ENCODE results near the gene EXOC4. TPM values are rescaled to one million over a fixed set of nuclear protein-coding genes. Genes with fewer than 3 reads are reported as not detected.

The EXOC4 gene
- total RNA-seq, 3 donors from 2014 or later: 23.9 to 30.4 (median 26.0) TPM

DNA sequence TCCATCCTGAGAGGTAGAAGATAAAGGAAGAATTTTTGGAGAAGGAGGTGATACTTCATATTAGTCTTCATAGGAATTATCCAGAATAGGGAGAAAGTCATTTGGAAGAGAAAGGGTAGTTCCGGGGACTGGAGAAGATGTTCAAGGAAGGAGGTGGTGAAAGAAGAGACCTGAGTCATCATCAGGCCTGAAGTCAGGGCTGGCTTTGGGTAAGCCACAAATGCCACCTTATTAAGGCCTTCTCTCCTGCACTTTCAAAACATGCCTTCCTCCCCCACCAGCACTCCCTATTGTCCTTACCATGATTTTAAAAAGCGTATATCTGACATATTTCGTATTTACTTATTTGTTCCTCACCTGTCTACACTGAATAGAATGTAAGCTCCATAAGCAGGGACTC lies 762.1 kb downstream of the EXOC4 start:
- H3K4me3 Mint-ChIP-seq: no peak overlapping the region
- H3K4me1 Mint-ChIP-seq (ENCODE audit: low read depth): no peaks in the 10 kb centered on the region
- no peak for ATAC-seq
- no peaks in the 10 kb centered on the region for H3K9me3 Mint-ChIP-seq
- DNase-seq: no peak
- H3K36me3 Mint-ChIP-seq (ENCODE audit: insufficient read depth): peaks cover 24% of the 10 kb centered on the region
- H3K27me3 Mint-ChIP-seq (ENCODE audit: low read depth): no peaks in the 10 kb centered on the region

GRCh38 chr7:134016223-134016941 lies 763.5 kb downstream of the EXOC4 start:
- Mint-ChIP-seq H3K9me3 (no peaks in the 10 kb centered on the region), H3K4me3 (no peak overlapping the region), H3K36me3 (ENCODE audit: insufficient read depth) (peaks cover 16% of the 10 kb centered on the region), H3K4me1 (ENCODE audit: low read depth) (no peaks in the 10 kb centered on the region), H3K27me3 (ENCODE audit: low read depth) (no peaks in the 10 kb centered on the region)
- DNase-seq: no peak
- ATAC-seq: no peak

- H3K27me3 Mint-ChIP-seq (ENCODE audit: low read depth): no peaks in the 10 kb centered on the region
- no peaks in the 10 kb centered on the region for H3K4me1 Mint-ChIP-seq (ENCODE audit: low read depth)
- H3K36me3 Mint-ChIP-seq (ENCODE audit: insufficient read depth): peaks cover 13% of the 10 kb centered on the region
- no peak for ATAC-seq
- H3K9me3 Mint-ChIP-seq: no peaks in the 10 kb centered on the region
- H3K4me3 Mint-ChIP-seq: no peak overlapping the region
- no peak for DNase-seq
Measured at GRCh38 chr7:134016942-134017303, 764.0 kb downstream of the EXOC4 start.

DNA sequence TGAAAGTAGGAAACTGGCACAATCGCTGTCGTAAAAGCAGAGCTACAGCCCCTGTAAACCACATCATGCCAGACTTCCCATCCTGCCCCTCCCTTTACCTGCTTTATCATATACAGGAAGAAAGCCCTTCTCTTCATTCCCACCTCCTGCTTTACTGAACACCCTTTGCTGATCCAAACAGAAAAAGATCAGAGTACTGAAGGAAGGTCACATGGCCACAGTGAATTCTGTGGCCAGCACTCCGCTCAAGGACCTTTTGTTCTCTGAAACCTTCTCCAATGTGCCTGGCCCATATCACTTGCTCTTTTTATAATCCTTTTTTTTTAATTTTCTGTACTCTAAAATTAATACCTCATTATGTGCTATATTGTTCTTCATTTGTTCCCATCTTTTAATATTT lies 765.4 kb downstream of the EXOC4 start:
- Mint-ChIP-seq H3K4me1 (ENCODE audit: low read depth) (no peaks in the 10 kb centered on the region), H3K27me3 (ENCODE audit: low read depth) (no peaks in the 10 kb centered on the region), H3K36me3 (ENCODE audit: insufficient read depth) (peaks cover 10% of the 10 kb centered on the region), H3K4me3 (no peak overlapping the region), H3K9me3 (no peaks in the 10 kb centered on the region)
- DNase-seq (no peak), ATAC-seq (no peak)

- H3K27me3 Mint-ChIP-seq (ENCODE audit: low read depth): no peaks in the 10 kb centered on the region
- DNase-seq (no peak), ATAC-seq (no peak)
- H3K36me3 Mint-ChIP-seq (ENCODE audit: insufficient read depth): peaks cover 10% of the 10 kb centered on the region
- no peaks in the 10 kb centered on the region for H3K9me3 Mint-ChIP-seq
- no peaks in the 10 kb centered on the region for H3K4me1 Mint-ChIP-seq (ENCODE audit: low read depth)
- no peak overlapping the region for H3K4me3 Mint-ChIP-seq
Measured at GRCh38 chr7:134019251-134019650, 766.4 kb downstream of the EXOC4 start.

- no peaks in the 10 kb centered on the region for H3K27me3 Mint-ChIP-seq (ENCODE audit: low read depth)
- ATAC-seq: no peak
- H3K36me3 Mint-ChIP-seq (ENCODE audit: insufficient read depth): peaks cover 16% of the 10 kb centered on the region
- no peak for DNase-seq
- H3K4me3 Mint-ChIP-seq: no peak overlapping the region
- H3K9me3 Mint-ChIP-seq: no peaks in the 10 kb centered on the region
- H3K4me1 Mint-ChIP-seq (ENCODE audit: low read depth): no peaks in the 10 kb centered on the region
Measured at GRCh38 chr7:134021836-134022235, 769.0 kb downstream of the EXOC4 start.

GRCh38 chr7:134022286-134022911 lies 769.5 kb downstream of the EXOC4 start:
- no peak for DNase-seq
- Mint-ChIP-seq H3K27me3 (ENCODE audit: low read depth) (no peaks in the 10 kb centered on the region), H3K9me3 (no peaks in the 10 kb centered on the region), H3K4me1 (ENCODE audit: low read depth) (no peaks in the 10 kb centered on the region), H3K36me3 (ENCODE audit: insufficient read depth) (peaks cover 15% of the 10 kb centered on the region), H3K4me3 (no peak overlapping the region)
- no peak for ATAC-seq

- no peak overlapping the region for H3K4me3 Mint-ChIP-seq
- no peaks in the 10 kb centered on the region for H3K4me1 Mint-ChIP-seq (ENCODE audit: low read depth)
- peaks cover 10% of the 10 kb centered on the region for H3K36me3 Mint-ChIP-seq (ENCODE audit: insufficient read depth)
- ATAC-seq: no peak
- DNase-seq: no peak
- H3K9me3 Mint-ChIP-seq: no peaks in the 10 kb centered on the region
- H3K27me3 Mint-ChIP-seq (ENCODE audit: low read depth): no peaks in the 10 kb centered on the region
Measured at GRCh38 chr7:134024739-134025138, 771.9 kb downstream of the EXOC4 start.

GRCh38 chr7:134028853-134029252 lies 776.0 kb downstream of the EXOC4 start:
- peaks cover 14% of the 10 kb centered on the region for H3K36me3 Mint-ChIP-seq (ENCODE audit: insufficient read depth)
- H3K4me3 Mint-ChIP-seq: no peak overlapping the region
- peaks cover 10% of the 10 kb centered on the region for H3K4me1 Mint-ChIP-seq (ENCODE audit: low read depth)
- no peaks in the 10 kb centered on the region for H3K9me3 Mint-ChIP-seq
- DNase-seq: no peak
- no peaks in the 10 kb centered on the region for H3K27me3 Mint-ChIP-seq (ENCODE audit: low read depth)
- ATAC-seq: no peak

GRCh38 chr7:134029743-134030142 lies 776.9 kb downstream of the EXOC4 start:
- no peak for DNase-seq
- Mint-ChIP-seq H3K27me3 (ENCODE audit: low read depth) (no peaks in the 10 kb centered on the region), H3K36me3 (ENCODE audit: insufficient read depth) (peaks cover 15% of the 10 kb centered on the region), H3K9me3 (no peaks in the 10 kb centered on the region), H3K4me3 (no peak overlapping the region), H3K4me1 (ENCODE audit: low read depth) (peaks cover 10% of the 10 kb centered on the region)
- ATAC-seq: no peak

DNA sequence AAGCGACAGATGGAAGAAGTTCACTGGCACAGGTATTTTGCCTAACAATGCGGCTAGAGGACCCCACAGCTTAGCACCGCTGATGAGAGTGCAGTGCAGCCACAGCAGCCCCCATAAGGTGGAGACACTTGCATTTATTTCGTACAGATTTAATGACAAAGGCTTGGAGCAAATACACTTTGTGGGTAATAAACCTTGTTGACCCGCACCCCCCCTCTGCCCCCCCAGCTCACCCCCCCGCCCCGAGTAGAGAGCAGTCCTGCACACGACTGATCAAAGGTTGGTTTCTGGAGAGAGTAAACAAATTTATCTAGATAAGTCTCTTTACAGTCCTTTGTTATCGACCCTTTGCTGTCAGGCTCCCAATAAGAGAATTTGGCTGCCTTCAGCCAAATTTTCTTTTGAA lies 777.6 kb downstream of the EXOC4 start:
- H3K9me3 Mint-ChIP-seq: no peaks in the 10 kb centered on the region
- no peaks in the 10 kb centered on the region for H3K27me3 Mint-ChIP-seq (ENCODE audit: low read depth)
- peaks cover 10% of the 10 kb centered on the region for H3K4me1 Mint-ChIP-seq (ENCODE audit: low read depth)
- ATAC-seq (no peak), DNase-seq (no peak)
- H3K36me3 Mint-ChIP-seq (ENCODE audit: insufficient read depth): peaks cover 15% of the 10 kb centered on the region
- no peak overlapping the region for H3K4me3 Mint-ChIP-seq

GRCh38 chr7:134031835-134032617 lies 779.1 kb downstream of the EXOC4 start:
- DNase-seq (no peak), ATAC-seq (no peak)
- no peak overlapping the region for H3K4me3 Mint-ChIP-seq
- H3K27me3 Mint-ChIP-seq (ENCODE audit: low read depth): no peaks in the 10 kb centered on the region
- H3K9me3 Mint-ChIP-seq: no peaks in the 10 kb centered on the region
- H3K36me3 Mint-ChIP-seq (ENCODE audit: insufficient read depth): peaks cover 15% of the 10 kb centered on the region
- peaks cover 10% of the 10 kb centered on the region for H3K4me1 Mint-ChIP-seq (ENCODE audit: low read depth)

GRCh38 chr7:134034652-134035051 lies 781.8 kb downstream of the EXOC4 start:
- ATAC-seq: no peak
- Mint-ChIP-seq H3K9me3 (no peaks in the 10 kb centered on the region), H3K27me3 (ENCODE audit: low read depth) (no peaks in the 10 kb centered on the region)

DNA sequence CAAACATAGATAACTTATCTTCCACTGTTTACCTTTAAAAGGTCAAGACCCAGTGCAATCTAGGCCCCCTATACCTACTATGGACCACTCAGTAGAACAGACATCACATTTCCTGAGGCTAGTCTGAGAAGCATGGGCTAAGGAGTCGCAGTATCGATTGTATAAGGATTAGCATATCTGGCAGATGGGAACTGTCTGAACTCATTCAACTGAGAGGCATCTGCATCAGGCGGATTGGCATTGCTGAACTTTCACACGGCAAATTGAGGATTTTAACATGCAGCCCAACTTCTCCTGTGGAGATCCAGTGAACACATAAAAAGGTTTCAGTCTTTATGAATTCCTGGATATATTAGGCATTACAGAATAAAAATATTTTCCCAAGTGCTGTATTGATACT lies 785.1 kb downstream of the EXOC4 start:
- Mint-ChIP-seq H3K4me3 (no peak overlapping the region), H3K9me3 (no peaks in the 10 kb centered on the region), H3K4me1 (ENCODE audit: low read depth) (no peaks in the 10 kb centered on the region), H3K27me3 (ENCODE audit: low read depth) (no peaks in the 10 kb centered on the region), H3K36me3 (ENCODE audit: insufficient read depth) (peaks cover 25% of the 10 kb centered on the region)
- ATAC-seq: no peak
- DNase-seq: no peak

More at GRCh38 chr7:134034652-134035051, 781.8 kb downstream of the EXOC4 start:
- Mint-ChIP-seq H3K36me3 (ENCODE audit: insufficient read depth) (peaks cover 25% of the 10 kb centered on the region), H3K4me1 (ENCODE audit: low read depth) (peaks cover 10% of the 10 kb centered on the region), H3K4me3 (no peak overlapping the region)
- no peak for DNase-seq

- H3K9me3 Mint-ChIP-seq: no peaks in the 10 kb centered on the region
- H3K4me1 Mint-ChIP-seq (ENCODE audit: low read depth): no peaks in the 10 kb centered on the region
- H3K27me3 Mint-ChIP-seq (ENCODE audit: low read depth): no peaks in the 10 kb centered on the region
- no peak for DNase-seq
- H3K4me3 Mint-ChIP-seq: no peak overlapping the region
- no peak for ATAC-seq
- H3K36me3 Mint-ChIP-seq (ENCODE audit: insufficient read depth): peaks cover 30% of the 10 kb centered on the region
Measured at GRCh38 chr7:134040988-134041387, 788.1 kb downstream of the EXOC4 start.

Data from activated T-cell treated with anti-CD3 and anti-CD28 coated beads, Interleukin-2, amount 50 U/mL, for 4 hours (primary cell).